ENCODE results near the gene SORCS2.

Gene SORCS2

GRCh38 chr4:7338059-7338452 is 145.7 kb downstream of the SORCS2 start:
- no peak for DNase-seq (ENCODE audit: low read depth in 2 of 2)

GRCh38 chr4:7338876-7339623 is 146.7 kb downstream of the SORCS2 start:
- DNase-seq (ENCODE audit: low read depth in 2 of 2): no peak

GRCh38 chr4:7339751-7340552 is 147.6 kb downstream of the SORCS2 start:
- no peak for DNase-seq (ENCODE audit: low read depth in 2 of 2)

DNA sequence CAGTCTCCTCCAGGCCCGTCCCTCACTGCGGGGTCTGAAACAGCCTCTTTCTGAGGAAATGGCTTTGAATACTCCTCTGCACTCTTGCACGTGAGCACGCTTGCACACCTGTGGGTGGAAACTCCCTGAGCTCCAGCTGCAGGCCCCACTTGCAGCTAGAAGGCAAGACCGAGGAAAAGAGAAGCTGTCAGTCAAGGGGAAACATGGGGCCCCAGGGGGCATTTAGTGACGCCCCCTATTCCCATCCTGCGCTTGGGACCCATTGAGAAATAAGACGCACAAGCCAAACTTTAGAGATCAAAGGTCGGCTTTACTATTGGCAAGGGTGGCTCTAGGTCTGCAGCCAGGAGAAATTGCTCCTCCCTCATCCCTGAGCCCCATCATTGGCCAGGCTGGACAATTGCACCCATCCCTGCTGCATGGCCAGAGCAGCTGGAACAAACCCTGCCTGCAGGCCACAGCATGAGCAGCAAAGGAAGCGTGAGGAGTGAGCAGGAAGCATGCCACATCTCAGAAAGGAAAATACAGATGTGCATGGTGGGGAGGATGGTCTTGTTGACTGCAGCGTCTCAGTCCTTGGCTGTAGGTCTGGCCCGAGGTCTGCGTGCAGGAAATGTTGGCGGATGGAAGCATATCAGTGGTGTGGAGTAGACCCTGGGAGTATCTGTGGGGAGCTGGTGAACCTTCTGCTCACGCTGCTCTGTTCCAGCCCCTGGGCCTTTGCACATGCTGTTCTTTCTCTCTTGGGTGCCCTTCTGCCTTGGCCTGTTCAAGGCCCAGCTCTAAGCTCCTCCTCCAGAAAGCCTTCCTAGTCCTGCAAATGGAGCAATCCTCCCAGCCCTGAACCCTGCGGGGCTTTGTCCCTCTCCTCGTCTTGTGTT is 148.5 kb downstream of the SORCS2 start:
- DNase-seq (ENCODE audit: low read depth in 2 of 2): no peak

DNA sequence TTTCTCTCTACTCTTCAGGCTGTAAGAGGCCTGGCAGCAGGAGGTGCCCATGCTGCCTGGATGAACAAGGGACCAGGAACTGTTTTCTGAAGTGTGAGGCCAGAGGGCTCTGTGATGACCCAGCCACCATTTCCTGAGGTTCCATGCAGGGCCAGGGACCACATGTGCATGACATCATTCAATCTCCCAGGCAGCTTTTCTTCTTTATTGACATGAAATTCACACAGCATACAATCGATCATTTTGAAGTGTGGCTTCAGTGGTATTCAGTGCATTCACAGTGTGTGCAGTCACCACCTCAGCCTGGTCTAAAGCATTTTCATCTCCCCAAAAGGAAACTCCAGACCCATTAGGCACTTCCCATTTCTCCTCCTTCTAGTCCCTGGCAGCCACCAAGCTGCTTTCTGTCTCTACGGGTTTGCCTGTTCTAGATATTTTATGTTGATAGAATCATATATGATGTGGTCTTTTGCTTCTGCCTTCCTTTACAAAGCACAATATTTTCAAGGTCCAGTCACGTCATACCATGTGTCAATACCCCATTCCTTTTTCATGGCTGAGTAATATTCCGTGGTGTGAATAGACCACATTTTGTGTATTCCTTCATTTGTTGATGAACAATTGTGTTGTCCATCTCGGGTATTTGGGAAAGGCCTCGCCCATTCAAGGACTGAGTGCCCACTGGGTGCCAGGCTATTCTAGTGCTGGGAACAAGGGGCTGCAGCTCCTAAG is 149.3 kb downstream of the SORCS2 start:
- no peak for DNase-seq (ENCODE audit: low read depth in 2 of 2)

DNA sequence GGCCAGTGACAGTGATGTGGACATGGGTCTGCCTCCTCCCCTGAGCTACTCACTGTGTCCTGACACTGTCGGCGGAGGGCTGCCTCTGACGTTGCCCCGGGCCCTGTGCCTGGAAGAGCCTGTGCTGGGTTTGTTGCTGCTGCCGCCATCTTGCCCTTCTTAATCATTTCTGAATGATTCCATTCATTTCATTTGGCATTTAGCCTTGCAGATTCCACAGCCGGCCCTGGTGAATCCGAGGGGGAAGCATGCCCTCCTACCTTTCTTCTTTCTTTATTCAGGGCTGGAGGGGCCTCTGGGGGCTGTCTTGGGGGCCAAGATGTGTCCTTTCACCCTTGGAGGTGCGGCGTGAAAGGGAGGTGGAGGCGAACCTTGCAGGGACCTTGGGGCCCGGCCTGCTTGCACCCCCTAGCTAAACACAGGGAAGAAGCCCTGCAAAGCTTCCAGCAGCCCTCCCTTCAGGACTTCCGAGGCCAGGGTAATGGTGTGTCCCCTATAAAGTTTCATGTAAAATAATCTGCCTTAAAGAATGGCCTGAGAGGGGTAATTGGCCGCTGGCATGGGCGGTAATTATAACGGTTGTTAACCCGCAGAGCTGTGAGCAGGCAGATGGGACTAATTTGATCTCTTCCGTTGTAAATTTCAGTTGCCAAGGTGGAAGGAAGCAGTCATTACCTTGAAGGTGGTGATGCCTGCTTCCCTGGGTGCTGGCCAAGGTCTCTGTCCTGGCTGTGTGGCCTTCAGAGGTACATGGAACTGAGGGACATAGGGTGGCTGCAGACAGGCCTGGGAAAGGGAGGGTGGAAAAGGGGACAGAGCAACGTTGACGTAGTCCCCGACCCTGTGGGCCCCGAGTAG is 150.1 kb downstream of the SORCS2 start:
- no peak for DNase-seq (ENCODE audit: low read depth in 2 of 2)

DNA sequence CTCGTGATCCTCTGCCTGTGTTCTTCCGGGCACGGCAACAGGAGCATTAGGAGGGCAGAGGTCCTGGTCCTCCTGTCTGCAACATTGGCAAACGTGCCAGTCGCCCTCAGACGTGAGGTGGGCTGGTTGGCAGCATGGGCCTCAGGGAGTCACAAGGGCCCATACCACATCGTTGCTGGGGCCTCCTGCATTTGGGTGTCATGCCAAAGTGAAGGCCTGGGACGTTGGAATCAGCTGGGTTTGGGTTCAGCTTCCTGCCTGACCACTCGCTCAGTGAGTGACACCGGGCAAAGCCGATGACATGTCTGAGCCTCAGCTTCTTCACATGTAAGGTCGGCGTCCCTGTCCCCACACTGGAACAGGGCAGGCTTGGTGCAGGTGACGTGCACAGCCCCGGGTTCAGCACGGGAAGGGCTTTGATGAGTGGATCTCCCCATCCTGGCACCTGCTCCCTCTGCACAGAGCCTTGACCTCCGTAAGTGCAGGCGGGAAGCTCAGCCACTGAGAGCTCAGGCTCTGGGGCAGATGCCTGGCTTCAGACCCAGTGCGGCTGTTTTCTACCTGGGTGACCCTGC is 150.8 kb downstream of the SORCS2 start:
- DNase-seq (ENCODE audit: low read depth in 2 of 2): no peak

- no peak for DNase-seq (ENCODE audit: low read depth in 2 of 2)
Observed at GRCh38 chr4:7343950-7344349, 151.6 kb downstream of the SORCS2 start.

- no peak for DNase-seq (ENCODE audit: low read depth in 2 of 2)
Observed at GRCh38 chr4:7344636-7345155, 152.4 kb downstream of the SORCS2 start.

DNA sequence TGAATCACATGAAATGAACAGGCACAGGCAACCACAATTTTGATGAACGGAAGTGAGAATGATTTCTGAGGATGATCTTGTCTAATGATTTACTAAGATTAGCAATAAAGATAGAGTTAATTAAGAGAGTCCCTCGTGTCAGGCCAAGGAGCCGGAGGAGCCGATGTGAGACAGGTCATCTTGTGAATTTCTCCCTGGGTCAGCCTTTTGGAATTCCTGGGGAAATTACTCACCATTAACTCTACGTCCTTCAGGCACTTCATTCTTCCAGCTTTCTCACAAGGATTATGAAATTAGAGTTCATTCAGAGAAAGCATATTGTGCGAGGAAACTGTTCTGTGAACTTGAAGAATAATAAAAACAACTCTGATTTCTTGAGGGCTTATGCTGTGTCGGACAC is 155.6 kb downstream of the SORCS2 start:
- no peak for DNase-seq (ENCODE audit: low read depth in 2 of 2)

GRCh38 chr4:7348946-7349900 is 156.9 kb downstream of the SORCS2 start:
- DNase-seq (ENCODE audit: low read depth in 2 of 2): no peak

- DNase-seq (ENCODE audit: low read depth in 2 of 2): no peak
Observed at GRCh38 chr4:7350396-7350795, 158.1 kb downstream of the SORCS2 start.

- no peak for DNase-seq (ENCODE audit: low read depth in 2 of 2)
Observed at GRCh38 chr4:7351014-7351413, 158.7 kb downstream of the SORCS2 start.

GRCh38 chr4:7352486-7352885 is 160.1 kb downstream of the SORCS2 start:
- no peak for DNase-seq (ENCODE audit: low read depth in 2 of 2)

DNA sequence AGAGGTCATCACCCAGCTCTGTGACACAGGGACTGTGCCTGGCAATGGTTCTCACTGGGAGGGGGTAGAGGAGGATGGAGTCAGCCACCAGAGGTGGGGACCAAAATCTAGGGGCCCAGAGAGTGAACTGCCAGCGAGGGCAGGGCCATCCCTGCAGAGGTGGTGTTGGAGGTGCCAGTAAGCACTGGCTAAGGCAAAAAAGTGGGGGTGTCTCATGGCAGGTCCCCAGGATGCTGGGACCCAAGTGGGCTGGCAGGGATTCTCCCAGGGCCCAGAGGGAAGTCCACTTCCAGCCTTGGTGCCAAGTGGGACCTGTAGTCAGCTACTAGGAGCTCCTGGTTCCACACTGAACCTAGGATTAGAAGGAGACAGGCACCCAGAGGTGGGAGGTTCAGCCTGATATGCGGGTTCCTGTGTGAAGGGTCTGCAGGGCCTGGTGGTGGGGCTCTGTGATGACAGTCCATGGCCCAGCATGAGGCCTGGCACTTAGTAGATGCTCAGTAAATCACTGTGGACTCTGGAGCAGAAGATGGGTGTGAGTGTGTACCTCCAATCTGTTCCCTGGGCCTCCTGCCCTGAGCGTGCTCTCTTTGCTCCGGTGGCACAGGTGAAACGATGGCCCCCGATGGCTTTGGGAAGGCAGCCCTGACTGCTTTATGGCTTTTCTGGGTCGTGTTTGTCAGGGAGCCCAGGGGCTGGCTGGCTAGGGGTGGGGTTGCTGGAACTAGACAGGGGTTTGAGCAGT is 160.9 kb downstream of the SORCS2 start:
- no peak for DNase-seq (ENCODE audit: low read depth in 2 of 2)

GRCh38 chr4:7353846-7354610 is 161.7 kb downstream of the SORCS2 start:
- no peak for DNase-seq (ENCODE audit: low read depth in 2 of 2)

DNA sequence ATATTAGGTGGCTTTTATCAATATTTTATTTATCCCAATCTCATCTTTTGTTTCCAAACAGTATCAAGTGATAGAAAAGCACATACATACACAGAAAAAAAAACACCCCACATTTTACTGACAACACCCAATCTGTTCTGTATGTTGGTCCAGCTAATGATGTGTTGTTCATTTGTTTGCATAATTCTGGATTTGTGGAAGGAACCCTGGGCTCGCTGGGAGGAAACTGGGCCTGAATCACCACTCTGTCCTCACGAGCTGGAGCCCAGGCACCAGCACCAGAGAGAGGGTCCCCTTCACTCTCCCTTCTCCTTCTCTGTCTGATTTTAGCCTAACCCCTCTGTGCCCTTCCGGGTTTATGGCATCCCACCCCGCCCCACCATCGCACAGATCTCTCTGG is 162.6 kb downstream of the SORCS2 start:
- DNase-seq (ENCODE audit: low read depth in 2 of 2): no peak
